Astrocyte of the spinal cord (primary cell): ENCODE data around the gene ANO10.
"Not testable (repeated sequence)": the region's sequence is repeated elsewhere in the genome, so short reads cannot be mapped to it uniquely, and the experiment has no call there.

Experiments used
- DNase-seq: peaks from one replicate; pipeline ENCODE4 v3.0.0; 2011; ENCODE audit warnings: low read depth, low spot score
- H3K4me3 ChIP-seq: 2 replicates; pipeline ENCODE4 v1.5.1; 2011; ENCODE audit warnings: low read depth, mild to moderate bottlenecking, low read length, moderate library complexity
- in situ Hi-C: cut with HindIII; loops from 2 replicates; pipeline ENCODE4 v1.10.0; 2017; ENCODE audit warnings: low sequenced_read_pairs
- TF ChIP-seq, protein P1 (sequence below): IDR thresholded peaks from 2 replicates; pipeline ENCODE4 v1.5.1; 2012; ENCODE audit warnings: low read depth, mild to moderate bottlenecking, low read length, inconsistent platforms

ANO10 gene

DNA sequence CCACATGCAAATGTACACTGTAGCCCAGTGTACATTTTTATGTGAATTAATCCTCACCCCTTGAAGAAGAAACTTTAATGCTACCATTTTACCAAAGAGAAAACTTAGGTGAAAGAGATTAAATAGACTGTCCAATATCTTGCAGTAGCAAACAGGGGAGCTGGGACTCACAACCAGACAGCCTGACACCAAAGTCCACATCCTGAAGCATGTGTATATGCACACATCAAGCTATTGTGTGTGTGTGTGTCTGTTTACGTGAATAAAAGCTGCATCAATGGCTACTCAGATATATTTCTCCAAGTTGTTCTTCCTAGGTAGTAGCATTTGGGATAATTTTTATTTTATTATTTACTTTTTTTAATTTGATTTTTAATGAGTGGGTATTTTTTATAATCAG, 6.7 kb downstream of the ANO10 start:
- DNase-seq, result no peak
- no peak overlapping the region for H3K4me3 ChIP-seq
- in situ Hi-C loops, result no loop called here
- TF ChIP-seq, protein P1, sequence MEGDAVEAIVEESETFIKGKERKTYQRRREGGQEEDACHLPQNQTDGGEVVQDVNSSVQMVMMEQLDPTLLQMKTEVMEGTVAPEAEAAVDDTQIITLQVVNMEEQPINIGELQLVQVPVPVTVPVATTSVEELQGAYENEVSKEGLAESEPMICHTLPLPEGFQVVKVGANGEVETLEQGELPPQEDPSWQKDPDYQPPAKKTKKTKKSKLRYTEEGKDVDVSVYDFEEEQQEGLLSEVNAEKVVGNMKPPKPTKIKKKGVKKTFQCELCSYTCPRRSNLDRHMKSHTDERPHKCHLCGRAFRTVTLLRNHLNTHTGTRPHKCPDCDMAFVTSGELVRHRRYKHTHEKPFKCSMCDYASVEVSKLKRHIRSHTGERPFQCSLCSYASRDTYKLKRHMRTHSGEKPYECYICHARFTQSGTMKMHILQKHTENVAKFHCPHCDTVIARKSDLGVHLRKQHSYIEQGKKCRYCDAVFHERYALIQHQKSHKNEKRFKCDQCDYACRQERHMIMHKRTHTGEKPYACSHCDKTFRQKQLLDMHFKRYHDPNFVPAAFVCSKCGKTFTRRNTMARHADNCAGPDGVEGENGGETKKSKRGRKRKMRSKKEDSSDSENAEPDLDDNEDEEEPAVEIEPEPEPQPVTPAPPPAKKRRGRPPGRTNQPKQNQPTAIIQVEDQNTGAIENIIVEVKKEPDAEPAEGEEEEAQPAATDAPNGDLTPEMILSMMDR, result no peak

DNA sequence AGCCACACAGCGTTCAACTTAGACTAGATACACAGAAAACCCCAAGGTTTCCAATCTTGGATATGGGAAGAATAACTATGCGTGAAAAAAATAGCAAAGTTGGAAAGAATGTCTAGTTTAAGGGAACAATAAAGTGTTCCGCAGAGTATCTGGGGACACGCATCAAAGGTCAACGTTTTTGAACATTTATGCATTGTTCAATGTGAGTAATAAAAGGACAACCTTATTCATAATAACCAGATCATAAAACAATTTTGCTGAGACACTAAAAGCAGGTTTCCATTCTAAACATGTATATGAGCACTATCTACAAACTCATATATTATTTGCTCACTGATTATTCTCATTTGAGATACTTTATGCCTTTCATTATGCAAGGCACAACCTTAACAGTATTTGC, 7.8 kb downstream of the ANO10 start:
- DNase-seq, result no peak
- in situ Hi-C loops, result no loop called here
- H3K4me3 ChIP-seq, result no peak overlapping the region
- TF ChIP-seq, protein P1, result no peak

DNA sequence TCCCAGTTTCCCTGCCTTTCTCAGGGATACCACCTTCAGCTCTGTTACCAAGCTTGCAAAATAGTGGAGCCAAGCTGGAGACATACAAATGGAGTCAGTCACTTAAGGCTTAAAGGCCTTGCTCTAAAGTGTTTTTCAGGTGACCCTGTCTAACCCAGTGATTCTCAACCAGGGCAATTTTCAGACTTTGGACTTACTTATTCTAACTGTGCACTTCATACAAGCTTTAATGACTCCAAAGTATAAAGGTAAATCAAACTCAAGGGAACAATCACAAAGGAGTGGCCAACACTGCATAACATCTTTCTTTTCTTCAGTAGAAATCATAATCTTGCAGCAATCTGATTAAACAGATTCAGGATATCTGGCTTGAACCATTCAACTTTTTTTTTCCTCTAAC, 9.4 kb downstream of the ANO10 start:
- TF ChIP-seq, protein P1, result no peak
- in situ Hi-C loops, result no loop called here
- H3K4me3 ChIP-seq, result no peak overlapping the region
- no peak for DNase-seq

DNA sequence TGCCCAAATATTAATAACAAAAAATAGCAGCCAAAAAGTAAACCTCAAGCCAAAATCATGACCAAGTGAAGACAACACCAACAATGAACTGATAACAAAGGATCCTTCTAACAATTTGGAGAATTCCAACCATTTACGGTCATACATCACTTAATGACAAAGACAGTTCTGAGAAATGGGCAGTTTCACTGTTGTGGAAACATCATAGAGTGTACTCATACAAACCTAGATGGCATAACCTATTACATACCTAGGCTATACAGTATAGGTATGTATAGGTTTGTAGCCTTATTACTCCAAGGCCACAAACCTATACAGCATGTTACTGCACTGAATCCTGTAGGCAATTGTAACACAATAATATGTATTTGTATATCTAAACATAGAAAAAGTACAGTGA, 12.4 kb downstream of the ANO10 start:
- in situ Hi-C loops, result no loop called here
- H3K4me3 ChIP-seq, result no peak overlapping the region
- TF ChIP-seq, protein P1, result no peak
- DNase-seq, result no peak

DNA sequence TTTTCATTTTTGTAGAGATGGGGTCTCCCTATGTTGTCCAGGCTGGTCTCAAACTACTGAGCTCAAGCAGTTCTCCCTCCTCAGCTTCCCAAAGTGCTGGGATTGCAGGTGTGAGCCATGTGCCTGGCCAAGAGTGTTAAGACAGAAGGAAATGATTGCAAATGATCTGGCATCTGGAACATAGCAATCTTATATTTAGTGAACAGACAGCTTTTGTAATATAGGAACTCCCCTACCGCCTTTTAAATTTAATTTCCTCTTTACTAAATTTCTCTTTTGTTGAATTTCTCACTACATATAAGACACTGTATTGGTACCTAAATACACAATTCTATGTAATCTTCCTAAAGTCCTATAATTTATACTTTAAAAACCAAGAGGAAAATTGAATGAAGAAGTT, 13.1 kb downstream of the ANO10 start:
- in situ Hi-C loops, result no loop called here
- TF ChIP-seq, protein P1, result no peak
- no peak overlapping the region for H3K4me3 ChIP-seq
- no peak for DNase-seq

DNA sequence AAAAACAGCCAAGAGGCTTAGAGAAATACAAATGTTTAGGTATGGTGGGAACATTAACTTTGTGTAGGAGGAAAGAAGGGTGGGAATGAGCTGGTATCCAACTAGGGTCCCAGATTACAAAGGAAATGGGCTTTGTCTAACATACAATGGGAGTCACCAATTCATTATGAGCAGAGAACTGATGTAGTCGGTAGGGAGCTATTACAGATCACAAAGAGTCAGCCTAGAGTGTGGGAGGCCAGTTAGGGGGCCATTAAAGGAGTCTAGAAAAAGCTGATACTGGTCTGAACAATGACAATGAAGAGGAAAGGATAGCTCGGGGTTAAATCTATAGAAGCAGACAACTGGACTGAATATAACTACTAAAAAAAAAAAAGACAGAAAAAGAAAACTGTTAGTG, 15.5 kb downstream of the ANO10 start:
- no peak overlapping the region for H3K4me3 ChIP-seq
- TF ChIP-seq, protein P1, result no peak
- no peak for DNase-seq
- in situ Hi-C loops, result no loop called here

DNA sequence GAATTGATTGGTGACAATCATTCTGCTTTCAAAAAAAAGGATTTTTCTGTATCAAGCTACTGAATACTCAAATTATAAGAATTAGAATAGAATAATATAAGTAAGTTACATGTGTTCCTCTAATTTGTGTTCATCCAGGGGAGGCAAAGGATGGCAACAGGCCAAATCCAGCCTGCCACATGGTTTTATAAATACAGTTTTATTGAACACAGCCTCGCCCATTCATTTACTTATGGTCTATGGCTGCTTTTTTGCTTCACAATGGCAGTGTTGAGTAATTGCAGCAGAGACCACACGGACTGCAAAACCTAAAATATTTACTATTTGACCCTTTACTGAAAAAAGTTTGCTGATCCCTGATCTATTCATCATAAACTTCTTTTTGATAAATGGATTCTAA, 21.9 kb downstream of the ANO10 start:
- H3K4me3 ChIP-seq, DNase-seq, in situ Hi-C loops: not testable (repeated sequence)
